ENCODE results near the gene CLASP1.

- TF ChIP-seq CTCF (conservative IDR thresholded peaks at IDR 0.05) (no peak), ZFX (IDR thresholded peaks at IDR 0.05) (no peak)
Observed at GRCh38 chr2:121429927-121430520, 219.2 kb downstream of the CLASP1 start.
